SK-N-MC (cell line): ENCODE results near the gene RPH3AL.
"Not testable (repeated sequence)": the region's sequence is repeated elsewhere in the genome, so short reads cannot be mapped to it uniquely, and the experiment has no call there.

ENCODE experiments used
- EZH2 ChIP-seq: fragments of 200-600 bp; sonication (generic); IDR thresholded peaks from one replicate; pipeline ENCODE4 v1.6.1; 2017; ENCODE audit warnings: antibody characterized with exemption
- POLR2AphosphoS5 ChIP-seq: IDR thresholded peaks from 2 replicates; pipeline ENCODE4 v1.6.1; 2012; ENCODE audit warnings: mild to moderate bottlenecking, low read depth, low read length, borderline replicate concordance

DNA sequence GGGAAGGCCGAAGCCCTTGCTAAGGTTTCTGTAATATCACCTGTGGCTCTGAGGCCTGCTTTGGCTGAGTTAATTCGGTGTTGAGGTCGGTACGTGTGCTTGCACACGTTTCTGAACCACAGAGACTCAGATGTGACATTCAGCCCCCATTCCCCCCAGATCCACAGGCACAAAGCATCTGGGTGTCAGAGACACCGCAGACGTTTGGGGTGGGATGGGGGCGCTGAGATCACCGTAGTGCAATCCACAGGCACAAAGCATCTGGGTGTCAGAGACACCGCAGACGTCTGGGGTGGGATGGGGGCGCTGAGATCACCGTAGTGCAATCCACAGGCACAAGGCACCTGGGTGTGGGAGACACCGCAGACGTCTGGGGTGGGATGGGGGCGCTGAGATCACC lies 151.3 kb downstream of the RPH3AL start:
- TF ChIP-seq EZH2, POLR2AphosphoS5: not testable (repeated sequence)
